SK-N-SH treated with all-trans-retinoic acid at 6 μM for 48 hours (cell line): ENCODE results near the gene CDX1.

Experiments used
- ARNTL ChIP-seq: fragments of 450-650 bp; formaldehyde crosslinking; IDR thresholded peaks from 2 replicates; pipeline ENCODE4 v1.5.0; 2020; ENCODE audit warnings: low read depth, mild to moderate bottlenecking, moderate library complexity, borderline replicate concordance
- CSDC2 ChIP-seq: fragments of 250-450 bp; sonication (Bioruptor Pico); IDR thresholded peaks from 2 replicates; pipeline ENCODE4 v1.5.0; 2020; ENCODE audit warnings: mild to moderate bottlenecking, moderate library complexity
- ISL1 ChIP-seq: fragments of 250-450 bp; sonication (Bioruptor Pico); IDR thresholded peaks from 2 replicates; pipeline ENCODE4 v2.1.2; 2022; ENCODE audit warnings: mild to moderate bottlenecking, moderate library complexity
- PATZ1 ChIP-seq: fragments of 250-450 bp; sonication (Bioruptor Pico); IDR thresholded peaks from 2 replicates; pipeline ENCODE4 v1.8.0; 2020; ENCODE audit warnings: mild to moderate bottlenecking, moderate library complexity, borderline replicate concordance
- POU6F1 ChIP-seq: fragments of 250-450 bp; sonication (Bioruptor Pico); IDR thresholded peaks from 2 replicates; pipeline ENCODE4 v1.8.0; 2021; ENCODE audit warnings: low read depth, mild to moderate bottlenecking, moderate library complexity, borderline replicate concordance
- SNAI2 ChIP-seq: fragments of 250-450 bp; sonication (Bioruptor Pico); IDR thresholded peaks from 2 replicates; pipeline ENCODE4 v1.5.0; 2020; ENCODE audit warnings: mild to moderate bottlenecking, moderate library complexity
- TOX ChIP-seq: fragments of 250-450 bp; sonication (Bioruptor Pico); IDR thresholded peaks from 2 replicates; pipeline ENCODE4 v1.8.0; 2021; ENCODE audit warnings: mild to moderate bottlenecking, moderate library complexity, borderline replicate concordance
- ZFP3 ChIP-seq: fragments of 250-450 bp; sonication (Bioruptor Pico); IDR thresholded peaks from 2 replicates; pipeline ENCODE4 v1.5.0; 2020; ENCODE audit warnings: mild to moderate bottlenecking, moderate library complexity
- ZNF70 ChIP-seq: fragments of 450-650 bp; formaldehyde crosslinking; IDR thresholded peaks from 2 replicates; pipeline ENCODE4 v1.5.0; 2020; ENCODE audit warnings: mild to moderate bottlenecking, moderate library complexity

- TF ChIP-seq SNAI2 (CRISPR knock-in tag) (no peak), ISL1 (CRISPR knock-in tag) (no peak), ZNF70 (CRISPR knock-in tag) (no peak), ZFP3 (CRISPR knock-in tag) (0 out of 2 replicates have a peak, but pooled peaks have one; percentile 11), POU6F1 (CRISPR knock-in tag) (no peak), CSDC2 (no peak), TOX (CRISPR knock-in tag) (no peak), PATZ1 (CRISPR knock-in tag) (no peak), ARNTL (no peak)
Measured at GRCh38 chr5:150142185-150142958, 24.2 kb upstream of the CDX1 start.
